Neuronal stem cell (in vitro differentiated cells): ENCODE measurements around the gene DIRAS3.

Source experiments
- DNase-seq: peaks from one replicate; pipeline ENCODE4 v3.0.0-alpha.2; 2013; ENCODE audit warnings: low spot score
- H2AFZ ChIP-seq: one replicate; pipeline ENCODE4 v1.6.1; 2013; ENCODE audit warnings: mild to moderate bottlenecking, low read length, inconsistent platforms
- H2AK5ac ChIP-seq: 2 replicates; pipeline ENCODE4 v1.6.1; 2013; ENCODE audit warnings: low read depth, mild to moderate bottlenecking, inconsistent platforms, low read length, moderate library complexity, mixed read lengths
- H2BK120ac ChIP-seq: 2 replicates; pipeline ENCODE4 v1.6.1; 2013; ENCODE audit warnings: low read depth, mild to moderate bottlenecking, inconsistent platforms, low read length, moderate library complexity, mixed read lengths
- H2BK12ac ChIP-seq: one replicate; pipeline ENCODE4 v1.6.1; 2013; ENCODE audit warnings: low read length, inconsistent platforms
- H2BK15ac ChIP-seq: 2 replicates; pipeline ENCODE4 v1.6.1; 2013; ENCODE audit warnings: mild to moderate bottlenecking, low read length, inconsistent platforms, mixed read lengths
- H2BK5ac ChIP-seq: one replicate; pipeline ENCODE4 v1.6.1; 2013; ENCODE audit warnings: inconsistent platforms, mild to moderate bottlenecking, low read length, moderate library complexity
- H3K14ac ChIP-seq: one replicate; pipeline ENCODE4 v1.6.1; 2013; ENCODE audit warnings: low read length, inconsistent platforms
- H3K18ac ChIP-seq: 2 replicates; pipeline ENCODE4 v1.6.1; 2013; ENCODE audit warnings: low read length, inconsistent platforms
- H3K23ac ChIP-seq: 2 replicates; pipeline ENCODE4 v1.6.1; 2013; ENCODE audit warnings: low read depth, mild to moderate bottlenecking, mixed read lengths, low read length, inconsistent platforms; ENCODE audit not compliant: poor library complexity
- H3K27ac ChIP-seq: replicated peaks from 3 replicates; pipeline ENCODE4 v1.5.1; 2013; ENCODE audit warnings: low read length, inconsistent platforms
- H3K27me3 ChIP-seq, 3 experiments: 2 replicates each; pipeline ENCODE4 v1.6.1; 2013; ENCODE audit warnings: low read length in 3 of 3, mild to moderate bottlenecking in 2 of 3, inconsistent platforms in 1 of 3, low read depth in 1 of 3, mixed read lengths in 1 of 3, moderate library complexity in 1 of 3; ENCODE audit not compliant: control insufficient read depth in 3 of 3, insufficient read depth in 3 of 3
- H3K36me3 ChIP-seq, 2 donors: replicated peaks in 1 of 2; 2 replicates each; pipeline ENCODE4 v1.6.1; 2013; ENCODE audit warnings: low read length in 2 of 2; ENCODE audit not compliant: control insufficient read depth in 2 of 2, insufficient read depth in 2 of 2
- H3K4ac ChIP-seq: 2 replicates; pipeline ENCODE4 v1.6.1; 2013; ENCODE audit warnings: inconsistent platforms, mild to moderate bottlenecking, low read length, moderate library complexity
- H3K4me1 ChIP-seq, 2 donors: 1 replicate in 1 of 2; 2 replicates in 1 of 2; pipeline ENCODE4 v1.6.1; 2013; ENCODE audit warnings: low read length in 2 of 2, low read depth in 1 of 2; ENCODE audit not compliant: control insufficient read depth in 2 of 2, insufficient read depth in 1 of 2
- H3K4me2 ChIP-seq: one replicate; pipeline ENCODE4 v1.6.1; 2013; ENCODE audit warnings: mild to moderate bottlenecking, low read length, inconsistent platforms; ENCODE audit not compliant: insufficient read depth, poor library complexity, severe bottlenecking
- H3K4me3 ChIP-seq, 2 donors: 2 replicates each; pipeline ENCODE4 v1.5.1; 2013; ENCODE audit warnings: low read length in 2 of 2, mild to moderate bottlenecking in 2 of 2, inconsistent platforms in 1 of 2, moderate library complexity in 1 of 2
- H3K79me1 ChIP-seq: one replicate; pipeline ENCODE4 v1.6.1; 2013; ENCODE audit warnings: low read depth, mild to moderate bottlenecking, inconsistent platforms, low read length, moderate library complexity
- H3K9ac ChIP-seq: one replicate; pipeline ENCODE4 v1.6.1; 2013; ENCODE audit warnings: mild to moderate bottlenecking, low read depth, low read length, inconsistent platforms; ENCODE audit not compliant: poor library complexity
- H3K9me3 ChIP-seq, 2 donors: replicated peaks in 1 of 2; 2 replicates each; pipeline versions ENCODE3 to v1.6.1; 2013; ENCODE audit warnings: low read length in 2 of 2, mild to moderate bottlenecking in 2 of 2, inconsistent platforms in 1 of 2, low read depth in 1 of 2, mixed read lengths in 1 of 2, moderate library complexity in 1 of 2; ENCODE audit not compliant: control insufficient read depth in 2 of 2, insufficient read depth in 1 of 2
- H4K8ac ChIP-seq: one replicate; pipeline ENCODE4 v1.6.1; 2013; ENCODE audit warnings: low read depth, mild to moderate bottlenecking, inconsistent platforms, low read length, moderate library complexity
- H4K91ac ChIP-seq: one replicate; pipeline ENCODE4 v1.6.1; 2013; ENCODE audit warnings: low read length, low read depth, mild to moderate bottlenecking, inconsistent platforms; ENCODE audit not compliant: poor library complexity
- WGBS, 2 donors: extraction: QIAGEN DNeasy Blood & Tissue Kit; methylation state at CpG; one replicate each; pipeline ENCODE4 v1.1.7; 2013; ENCODE audit warnings: missing lambda C conversion rate in 2 of 2, mixed read lengths in 1 of 2; ENCODE audit not compliant: insufficient read length in 2 of 2, insufficient replicate concordance in 1 of 2; ENCODE audit errors: extremely low coverage in 2 of 2; 5-methylcytosine and 5-hydroxymethylcytosine counted together

The DIRAS3 gene

DNA sequence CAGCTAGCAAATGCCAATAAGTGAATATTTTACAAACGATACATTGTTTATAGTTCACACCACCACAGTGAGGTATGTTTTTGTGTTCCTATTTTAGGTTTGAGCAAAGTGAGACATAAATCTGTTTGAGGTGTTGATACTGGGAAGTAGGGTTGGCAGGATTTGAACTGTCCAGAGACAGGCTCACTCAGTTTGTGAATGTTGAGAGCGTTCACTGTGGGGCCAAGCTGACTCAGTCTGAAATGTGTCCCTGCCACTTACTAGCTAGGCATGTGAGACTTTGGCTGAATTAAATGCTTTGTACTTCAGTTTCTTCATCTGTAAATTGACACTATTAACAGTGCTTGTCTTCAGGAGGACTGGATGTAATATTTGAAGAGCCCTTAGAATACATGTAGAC, 35.1 kb downstream of the DIRAS3 start:
- H3K9ac ChIP-seq, result no peak overlapping the region
- H2BK5ac ChIP-seq, result no peak overlapping the region
- no peak for DNase-seq
- H2AFZ ChIP-seq, result no peak overlapping the region
- no peak overlapping the region for H3K14ac ChIP-seq
- H2BK120ac ChIP-seq, result no peak overlapping the region
- H3K4me3 ChIP-seq, result no peak overlapping the region
- H3K18ac ChIP-seq, result no peak overlapping the region
- H4K91ac ChIP-seq, result no peak overlapping the region
- H3K4me2 ChIP-seq, result no peak overlapping the region
- no peak overlapping the region for H3K23ac ChIP-seq
- no CpG with 5 or more reads among the region's 2 CpGs for WGBS, 2 donors
- no peaks in the 10 kb centered on the region for H3K36me3 ChIP-seq
- no peak overlapping the region for H2BK12ac ChIP-seq
- H3K4ac ChIP-seq, result no peak overlapping the region
- no peaks in the 10 kb centered on the region for H3K27me3 ChIP-seq
- no peaks in the 10 kb centered on the region for H3K9me3 ChIP-seq
- no peak overlapping the region for H2BK15ac ChIP-seq
- no peak overlapping the region for H3K27ac ChIP-seq
- H3K79me1 ChIP-seq, result no peaks in the 10 kb centered on the region
- peaks cover 0 to 7% of the 10 kb centered on the region in 2 donors for H3K4me1 ChIP-seq
- no peak overlapping the region for H2AK5ac ChIP-seq
- H4K8ac ChIP-seq, result no peak overlapping the region

- Histone ChIP-seq H2BK5ac (no peak overlapping the region), H3K4me2 (no peak overlapping the region), H3K79me1 (no peaks in the 10 kb centered on the region), H3K9ac (no peak overlapping the region), H3K4me3 (no peak overlapping the region), H3K4ac (no peak overlapping the region), H4K91ac (no peak overlapping the region), H2AFZ (no peak overlapping the region), H3K4me1 (peaks cover 0 to 7% of the 10 kb centered on the region in 2 donors), H3K27me3 (no peaks in the 10 kb centered on the region), H2AK5ac (no peak overlapping the region), H3K36me3 (no peaks in the 10 kb centered on the region), H2BK12ac (no peak overlapping the region), H2BK120ac (no peak overlapping the region), H3K27ac (no peak overlapping the region), H4K8ac (no peak overlapping the region), H2BK15ac (no peak overlapping the region), H3K23ac (no peak overlapping the region), H3K9me3 (no peaks in the 10 kb centered on the region), H3K14ac (no peak overlapping the region), H3K18ac (no peak overlapping the region)
- no peak for DNase-seq
- WGBS, 2 donors, result no CpG with 5 or more reads among the region's 4 CpGs
Measured at GRCh38 chr1:68013351-68013750, 37.1 kb downstream of the DIRAS3 start.

DNA sequence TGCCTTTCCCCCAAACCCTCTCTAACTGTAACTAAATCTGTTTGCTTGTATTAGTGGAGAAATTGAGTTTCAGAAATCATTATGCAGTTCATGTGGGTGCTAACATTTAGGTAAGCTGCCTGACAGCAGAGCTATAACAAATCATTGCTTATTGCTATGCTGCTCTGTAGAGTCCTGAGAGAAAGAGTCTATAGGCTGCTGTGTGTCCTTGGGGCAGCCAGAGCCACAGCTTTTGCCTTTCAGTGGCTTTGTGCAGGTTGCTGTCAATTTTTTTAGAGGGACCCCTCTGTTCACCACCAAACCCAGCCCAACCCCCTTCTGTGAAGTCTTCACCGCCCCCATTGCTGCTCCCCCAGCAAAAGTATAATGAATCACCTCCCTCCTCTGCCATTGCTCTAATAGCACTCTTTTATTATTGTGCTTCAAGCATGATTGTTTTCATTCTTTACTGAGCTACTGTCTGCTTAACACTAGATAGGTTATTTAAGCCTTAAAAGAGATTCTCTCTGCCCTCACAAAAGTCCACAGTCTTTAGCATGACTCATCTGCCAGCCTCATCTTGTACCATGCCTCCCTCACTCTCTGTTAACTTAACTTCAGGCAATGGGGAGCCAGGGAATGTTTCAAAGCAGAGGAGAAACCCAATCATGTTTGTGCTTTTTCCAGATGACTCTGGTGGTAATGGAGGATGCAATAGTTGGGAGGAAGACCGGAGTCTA, 38.6 kb downstream of the DIRAS3 start:
- Histone ChIP-seq H4K8ac (no peak overlapping the region), H3K27me3 (no peaks in the 10 kb centered on the region), H3K9ac (no peak overlapping the region), H3K36me3 (no peaks in the 10 kb centered on the region), H3K9me3 (no peaks in the 10 kb centered on the region), H2AK5ac (no peak overlapping the region), H2BK5ac (no peak overlapping the region), H2BK15ac (no peak overlapping the region), H3K18ac (no peak overlapping the region), H3K4ac (no peak overlapping the region), H3K27ac (no peak overlapping the region), H3K23ac (no peak overlapping the region), H2AFZ (no peak overlapping the region), H3K79me1 (no peaks in the 10 kb centered on the region), H2BK120ac (no peak overlapping the region), H3K4me2 (no peak overlapping the region), H3K4me3 (no peak overlapping the region), H2BK12ac (no peak overlapping the region), H3K4me1 (peaks cover 0 to 7% of the 10 kb centered on the region in 2 donors), H4K91ac (no peak overlapping the region), H3K14ac (no peak overlapping the region)
- DNase-seq, result no peak
- WGBS, 2 donors, result no CpG with 5 or more reads among the region's 2 CpGs

- H3K4ac ChIP-seq, result no peak overlapping the region
- no peak overlapping the region for H2AK5ac ChIP-seq
- H3K4me3 ChIP-seq, result no peak overlapping the region
- H2AFZ ChIP-seq, result peak overlapping the region; percentile 4
- no peak overlapping the region for H3K9ac ChIP-seq
- no peak for DNase-seq
- no peaks in the 10 kb centered on the region for H3K79me1 ChIP-seq
- WGBS, 2 donors, result no CpG with 5 or more reads among the region's 4 CpGs
- H3K27ac ChIP-seq, result no peak overlapping the region
- H4K8ac ChIP-seq, result no peak overlapping the region
- H3K23ac ChIP-seq, result no peak overlapping the region
- no peaks in the 10 kb centered on the region for H3K27me3 ChIP-seq
- no peak overlapping the region for H2BK15ac ChIP-seq
- no peaks in the 10 kb centered on the region for H3K36me3 ChIP-seq
- H2BK120ac ChIP-seq, result no peak overlapping the region
- H3K9me3 ChIP-seq, result no peaks in the 10 kb centered on the region
- no peak overlapping the region for H3K14ac ChIP-seq
- H3K4me2 ChIP-seq, result no peak overlapping the region
- no peak overlapping the region for H2BK5ac ChIP-seq
- H3K4me1 ChIP-seq, result peaks cover 0 to 5% of the 10 kb centered on the region in 2 donors
- no peak overlapping the region for H4K91ac ChIP-seq
- no peak overlapping the region for H3K18ac ChIP-seq
- H2BK12ac ChIP-seq, result no peak overlapping the region
Measured at GRCh38 chr1:68010543-68010942, 39.9 kb downstream of the DIRAS3 start.
